Measurements from ENCODE around the gene PSMD7.
"Not testable (repeated sequence)": the region's sequence is repeated elsewhere in the genome, so short reads cannot be mapped to it uniquely, and the experiment has no call there.

PSMD7 gene

DNA sequence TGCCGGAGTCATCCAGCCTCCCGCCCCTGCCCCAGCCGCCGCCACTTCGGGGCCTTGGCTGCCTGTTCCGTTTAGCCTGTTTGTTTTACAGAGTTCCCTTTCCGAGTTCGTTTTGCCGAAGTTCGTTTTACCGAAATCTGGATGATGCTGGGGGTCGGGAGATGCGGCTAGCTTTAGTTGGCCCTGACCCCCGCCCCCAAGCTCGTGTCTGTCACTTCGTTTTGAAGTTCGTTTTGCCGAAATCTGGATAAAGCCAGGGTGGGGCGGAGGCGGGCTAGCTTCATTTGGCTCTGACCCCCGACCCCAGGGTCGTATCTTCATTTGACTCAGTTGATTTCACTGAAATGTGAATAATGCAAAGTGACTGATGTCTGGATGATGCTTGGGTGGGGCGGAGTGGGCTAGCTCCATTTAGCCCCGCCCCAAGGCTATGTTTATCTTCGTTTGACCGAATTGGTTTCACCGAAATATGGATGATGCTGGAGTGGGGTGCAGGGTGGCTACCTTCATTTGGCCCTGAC lies 591 bp downstream of the PSMD7 start:
- DNase-seq (ENCODE audit: low spot score): no peak

DNA sequence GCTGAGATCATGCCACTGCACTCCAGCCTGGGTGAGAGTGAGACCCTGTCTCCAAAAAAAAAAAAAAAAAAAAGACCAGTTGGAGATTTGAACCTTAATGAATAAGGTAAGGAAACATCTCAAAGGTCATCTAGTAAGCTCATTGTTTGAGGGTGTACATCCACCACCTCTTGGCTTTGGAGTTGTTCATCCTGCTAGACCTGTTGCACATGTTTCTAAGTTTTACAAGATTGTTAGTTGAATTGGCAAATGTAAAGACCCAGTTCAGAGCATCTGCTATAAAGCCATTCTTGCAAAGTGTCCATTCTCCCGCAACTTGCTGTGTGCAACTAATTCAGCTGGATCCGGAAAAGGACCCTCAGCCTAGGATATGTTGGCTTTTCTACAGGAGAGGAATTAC lies 1.5 kb downstream of the PSMD7 start:
- DNase-seq (ENCODE audit: low spot score): no peak

DNA sequence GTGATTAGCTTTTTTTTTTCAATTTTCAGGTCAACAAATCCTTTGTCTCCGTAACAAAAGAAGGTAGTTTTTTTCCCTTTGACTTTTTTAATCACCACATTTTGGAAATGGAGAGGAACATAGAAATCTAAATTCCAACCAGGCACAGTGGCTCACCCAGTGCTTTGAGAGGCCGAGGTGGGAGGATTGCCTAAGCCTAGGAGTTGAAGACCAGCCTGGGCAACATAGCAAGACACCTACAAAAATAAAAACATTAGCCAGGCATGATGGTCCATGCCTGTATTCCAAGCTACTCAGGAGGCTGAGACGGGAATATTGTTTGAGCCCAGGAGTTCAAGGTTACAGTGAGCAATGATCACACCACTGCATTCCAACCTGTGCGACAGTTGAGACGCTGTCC lies 5.7 kb downstream of the PSMD7 start:
- DNase-seq (ENCODE audit: low spot score): no peak

DNA sequence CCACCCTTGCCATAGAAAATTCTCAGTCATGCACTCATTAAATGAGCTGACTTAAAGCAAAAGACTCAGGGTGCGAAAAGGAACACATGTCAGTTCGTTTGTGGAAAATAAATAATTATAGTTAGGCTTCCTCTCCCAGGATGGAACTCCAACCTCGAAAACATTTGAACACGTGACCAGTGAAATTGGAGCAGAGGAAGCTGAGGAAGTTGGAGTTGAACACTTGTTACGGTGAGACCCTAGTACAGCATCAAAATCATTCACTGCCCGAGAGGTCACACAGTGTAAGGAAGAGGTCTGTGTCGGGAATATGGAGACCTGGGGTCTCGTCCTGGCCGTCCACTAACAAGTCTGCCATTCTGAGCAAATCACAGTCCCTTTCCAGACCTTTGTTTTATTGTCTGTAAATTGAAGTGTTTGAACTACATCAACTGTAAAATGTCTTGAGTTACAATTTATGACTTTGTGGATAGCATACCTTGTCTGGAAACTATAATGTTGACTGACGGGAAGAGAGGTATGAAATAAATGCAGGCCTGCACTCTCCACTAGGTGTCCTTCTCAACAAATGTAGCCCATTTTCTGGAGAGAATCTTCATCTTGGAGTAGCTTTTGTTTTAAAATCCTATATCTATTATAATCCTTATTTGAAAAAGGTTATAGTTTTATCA lies 7.7 kb downstream of the PSMD7 start:
- DNase-seq (ENCODE audit: low spot score): no peak

DNA sequence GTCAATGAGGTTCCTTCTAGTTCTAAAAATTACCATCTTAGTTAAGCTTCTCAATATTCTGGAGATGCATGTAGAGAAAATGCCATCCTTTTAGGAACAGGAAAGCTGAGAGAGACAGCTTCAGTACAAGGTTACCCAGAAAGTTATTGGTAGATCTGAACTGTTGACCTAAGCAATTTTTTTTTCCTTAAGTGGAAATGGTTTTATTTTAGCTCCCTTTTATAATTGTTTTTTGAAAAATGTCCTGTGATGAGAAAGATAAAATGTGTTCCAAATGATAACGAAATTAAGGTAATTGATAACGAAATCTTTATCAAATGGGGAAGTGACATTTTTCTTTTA lies 8.2 kb downstream of the PSMD7 start:
- no peak for DNase-seq (ENCODE audit: low spot score)

DNA sequence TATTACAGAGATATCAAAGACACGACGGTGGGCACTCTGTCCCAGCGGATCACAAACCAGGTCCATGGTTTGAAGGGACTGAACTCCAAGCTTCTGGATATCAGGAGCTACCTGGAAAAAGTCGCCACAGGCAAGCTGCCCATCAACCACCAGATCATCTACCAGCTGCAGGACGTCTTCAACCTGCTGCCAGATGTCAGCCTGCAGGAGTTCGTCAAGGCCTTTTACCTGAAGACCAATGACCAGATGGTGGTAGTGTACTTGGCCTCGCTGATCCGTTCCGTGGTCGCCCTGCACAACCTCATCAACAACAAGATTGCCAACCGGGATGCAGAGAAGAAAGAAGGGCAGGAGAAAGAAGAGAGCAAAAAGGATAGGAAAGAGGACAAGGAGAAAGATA lies 8.7 kb downstream of the PSMD7 start:
- DNase-seq (ENCODE audit: low spot score): no peak

DNA sequence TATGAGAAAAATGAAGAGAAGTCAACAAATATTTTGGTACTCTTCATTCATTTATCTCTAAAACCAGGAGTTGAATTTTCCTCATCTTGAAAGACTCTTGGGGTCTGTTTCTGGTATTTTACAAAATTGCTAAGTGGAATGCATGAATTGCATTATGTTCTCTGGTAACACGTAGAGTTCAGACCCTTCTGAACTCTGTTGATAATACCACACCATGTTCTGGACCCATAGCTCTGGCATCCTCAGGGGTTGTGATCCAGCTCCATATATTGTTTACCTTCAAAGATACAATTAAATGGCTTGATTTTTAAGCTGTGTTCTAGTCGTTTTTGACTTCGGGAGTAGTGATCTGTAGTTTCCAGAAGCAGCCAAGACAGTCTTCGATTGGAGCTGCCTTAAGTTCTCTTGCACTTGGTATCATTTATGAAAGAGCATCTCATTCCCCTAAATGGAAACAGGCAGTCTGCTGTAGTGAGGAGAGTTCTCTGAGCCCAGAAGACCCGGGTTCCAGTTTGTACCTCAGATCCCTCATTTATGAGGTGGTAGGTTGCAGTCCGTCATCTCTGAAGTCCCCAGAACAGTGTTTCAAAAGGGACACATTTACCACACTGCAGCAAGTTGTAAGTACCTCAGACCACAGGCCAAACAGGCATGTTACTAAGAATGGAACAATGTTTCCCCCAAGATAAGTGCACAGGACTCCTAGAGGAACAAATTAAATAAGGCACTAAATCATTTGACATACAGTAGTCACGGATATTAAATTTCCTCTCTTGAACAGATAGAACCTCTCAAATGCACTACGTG lies 9.6 kb downstream of the PSMD7 start:
- DNase-seq (ENCODE audit: low spot score): no peak

DNA sequence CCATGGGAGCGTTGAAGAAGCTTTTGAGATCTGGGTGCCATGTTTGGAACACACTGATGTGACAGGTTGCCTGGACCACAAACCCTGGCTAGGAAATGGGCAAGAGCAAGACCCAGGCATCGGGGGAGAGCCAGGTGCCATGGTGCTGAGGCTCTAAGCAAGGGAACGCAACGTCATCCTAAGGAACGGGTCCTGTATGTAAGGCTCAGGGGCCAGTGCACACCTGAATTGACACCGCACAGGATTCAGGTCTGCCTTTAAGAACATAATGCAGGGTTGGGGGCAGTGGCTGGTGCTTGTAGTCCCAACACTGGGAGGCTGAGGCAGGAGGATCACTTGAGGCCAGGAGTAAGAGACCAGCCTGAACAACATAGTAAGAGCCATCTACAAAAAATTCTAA lies 10.8 kb downstream of the PSMD7 start:
- no peak for DNase-seq (ENCODE audit: low spot score)

DNA sequence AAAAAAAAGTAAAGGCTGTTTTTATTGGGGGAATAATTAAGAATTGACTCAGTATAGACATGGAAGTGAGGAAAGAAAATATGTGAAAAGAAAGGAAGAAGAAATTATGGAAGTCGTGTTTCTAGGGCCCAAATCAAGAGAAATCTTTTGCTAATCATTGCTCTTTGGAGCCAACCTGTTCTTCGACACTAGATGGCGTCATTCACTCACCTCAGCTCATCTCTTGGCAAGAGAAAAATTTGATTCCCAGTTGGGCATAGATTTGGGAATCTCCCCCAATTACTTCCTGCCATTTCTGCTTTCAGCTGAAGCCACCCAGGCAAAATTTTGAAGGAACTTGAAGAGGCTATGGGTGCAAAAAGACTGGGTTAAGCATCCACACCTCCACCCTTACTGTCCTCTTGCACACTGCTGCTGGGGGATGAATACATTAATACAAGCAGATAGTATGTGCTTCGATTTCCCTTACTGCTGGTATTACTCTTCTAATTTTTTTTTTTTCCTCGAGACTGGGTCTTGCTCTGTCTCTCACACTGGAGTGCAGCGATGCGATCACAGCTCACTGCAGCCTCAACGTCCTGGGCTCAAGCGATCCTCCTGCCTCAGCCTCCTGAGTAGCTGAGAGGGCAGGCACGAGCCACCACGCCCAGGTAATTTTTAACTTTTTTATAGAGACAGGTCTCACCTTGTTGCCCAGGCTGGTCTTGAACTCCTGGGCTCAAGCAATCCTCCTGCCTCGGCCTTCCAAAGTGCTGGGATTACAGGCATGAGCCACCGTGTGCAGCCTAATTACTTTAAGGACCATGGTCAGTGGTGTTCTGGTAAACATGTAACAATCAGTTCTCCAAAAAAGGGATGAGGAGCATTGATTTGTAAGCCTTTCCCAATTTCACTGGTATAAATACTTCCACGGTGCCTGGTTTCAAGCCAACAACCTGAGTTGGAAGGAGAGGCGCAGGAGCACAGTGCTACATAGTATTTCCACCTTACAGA lies 13.5 kb downstream of the PSMD7 start:
- peak; percentile 36 for DNase-seq (ENCODE audit: low spot score)

DNA sequence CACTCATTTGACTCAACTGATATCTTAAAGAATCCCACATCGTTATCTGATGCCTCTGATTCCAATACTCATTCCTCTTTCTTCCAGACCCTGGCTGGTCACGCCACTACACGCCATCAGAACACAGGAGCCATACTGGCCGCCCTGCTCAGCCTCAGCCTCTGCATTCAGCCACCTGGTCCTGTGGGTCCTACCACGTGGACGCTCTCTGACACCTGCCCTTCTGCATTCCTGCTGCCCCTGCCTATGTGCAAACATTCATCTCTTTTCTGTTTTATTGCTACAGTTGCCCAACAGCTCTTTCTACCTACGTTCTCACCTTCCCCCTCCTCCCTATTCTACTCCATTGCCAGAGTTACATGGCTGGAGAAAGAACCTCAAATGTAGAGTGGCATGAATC lies 18.4 kb downstream of the PSMD7 start:
- no peak for DNase-seq (ENCODE audit: low spot score)

DNA sequence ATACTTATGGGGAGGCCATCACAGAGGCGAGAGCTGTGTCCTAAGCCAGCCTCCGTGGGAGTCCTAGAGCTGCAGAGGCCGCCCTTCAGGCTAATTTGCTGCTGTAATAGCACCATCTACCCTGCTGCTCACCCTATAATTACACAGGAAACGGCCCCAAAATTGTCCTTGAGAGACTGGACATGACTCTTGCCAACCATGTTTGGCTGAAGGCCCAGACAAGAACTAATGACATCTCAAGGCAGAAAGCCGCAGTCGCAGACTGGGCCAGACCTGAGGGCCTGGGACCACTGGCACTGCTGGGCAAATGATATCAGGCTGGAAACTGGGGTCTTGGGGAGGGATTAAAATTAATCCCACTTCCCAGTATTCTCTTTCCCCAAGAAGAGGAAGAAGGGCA lies 24.1 kb downstream of the PSMD7 start:
- no peak for DNase-seq (ENCODE audit: low spot score)

DNA sequence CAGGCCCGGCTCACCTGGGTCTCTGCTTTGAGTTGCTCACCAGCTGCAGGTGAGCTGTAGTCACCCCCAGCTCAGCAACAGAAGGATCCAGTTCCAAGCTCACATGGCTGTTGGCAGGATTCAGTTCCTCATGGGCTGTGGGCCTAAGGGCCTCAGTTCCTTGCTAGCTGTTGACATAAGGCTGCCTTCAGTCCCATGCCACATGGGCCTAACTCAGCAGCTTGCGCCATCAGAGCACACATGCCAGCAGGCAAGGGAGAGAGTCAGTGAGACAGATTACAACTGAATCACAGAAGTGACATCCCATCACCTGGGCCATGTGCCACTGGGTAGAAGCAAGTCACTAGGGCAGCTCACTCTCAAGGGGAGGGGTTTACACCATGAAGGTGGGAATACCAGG lies 24.7 kb downstream of the PSMD7 start:
- no peak for DNase-seq (ENCODE audit: low spot score)

DNA sequence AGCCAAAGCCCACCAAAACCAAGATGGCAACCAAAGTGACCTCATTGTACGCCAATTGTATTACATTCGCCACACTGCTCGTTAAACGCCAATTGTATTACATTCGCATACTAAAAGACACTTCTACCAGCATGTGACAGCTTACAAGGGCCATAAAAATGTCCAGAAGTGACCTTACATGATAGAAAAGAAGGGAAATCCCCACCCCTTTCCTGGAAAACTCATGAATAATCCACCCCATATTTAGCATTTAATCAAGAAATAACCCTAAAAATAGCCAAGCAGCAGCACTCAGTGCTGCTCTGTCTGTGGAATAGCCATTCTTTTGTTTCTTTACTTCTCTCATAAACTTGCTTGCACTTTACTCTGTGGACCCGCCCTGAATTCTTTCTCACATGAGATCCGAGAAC lies 25.7 kb downstream of the PSMD7 start:
- no peak for DNase-seq (ENCODE audit: low spot score)

DNA sequence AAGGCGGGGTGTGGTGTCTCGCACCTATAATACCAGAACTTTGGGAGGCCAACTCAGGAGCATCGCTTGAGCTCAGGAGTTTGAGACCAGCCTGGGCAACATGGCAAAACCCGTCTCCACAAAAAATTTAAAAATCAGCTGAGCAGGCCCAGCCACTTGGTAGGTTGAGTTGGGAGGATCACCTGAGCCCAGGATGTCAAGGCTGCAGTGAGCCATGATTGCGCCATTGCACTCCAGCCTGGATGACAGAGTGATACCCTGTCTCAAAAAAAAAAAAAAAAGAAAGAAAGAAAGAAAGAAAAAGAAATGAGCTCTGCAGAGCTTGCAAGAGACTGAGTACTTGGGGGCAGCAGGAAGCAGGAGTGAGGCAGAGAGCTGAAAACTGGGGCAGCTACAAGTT lies 28.2 kb downstream of the PSMD7 start:
- DNase-seq (ENCODE audit: low spot score): not testable (repeated sequence)

DNA sequence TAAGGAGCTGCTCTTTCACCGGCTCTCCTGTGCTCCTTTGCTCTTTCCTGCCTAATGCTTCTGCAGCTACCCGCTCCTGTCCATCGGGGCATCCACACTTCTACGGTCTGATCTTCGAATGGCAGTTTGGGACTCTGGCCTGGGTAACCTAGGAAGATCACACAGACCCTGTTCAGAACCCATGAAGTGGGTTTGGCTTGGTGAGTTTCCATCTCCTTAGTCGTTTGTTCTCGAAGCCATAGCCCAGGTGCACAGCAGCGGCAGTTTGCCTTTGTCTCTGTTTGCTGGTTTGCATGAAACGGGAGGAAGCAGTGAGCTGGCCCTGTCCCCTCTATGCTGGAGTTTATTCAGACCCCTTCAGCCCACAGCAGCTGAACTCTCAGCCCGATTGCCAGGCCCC lies 29.0 kb downstream of the PSMD7 start:
- no peak for DNase-seq (ENCODE audit: low spot score)

DNA sequence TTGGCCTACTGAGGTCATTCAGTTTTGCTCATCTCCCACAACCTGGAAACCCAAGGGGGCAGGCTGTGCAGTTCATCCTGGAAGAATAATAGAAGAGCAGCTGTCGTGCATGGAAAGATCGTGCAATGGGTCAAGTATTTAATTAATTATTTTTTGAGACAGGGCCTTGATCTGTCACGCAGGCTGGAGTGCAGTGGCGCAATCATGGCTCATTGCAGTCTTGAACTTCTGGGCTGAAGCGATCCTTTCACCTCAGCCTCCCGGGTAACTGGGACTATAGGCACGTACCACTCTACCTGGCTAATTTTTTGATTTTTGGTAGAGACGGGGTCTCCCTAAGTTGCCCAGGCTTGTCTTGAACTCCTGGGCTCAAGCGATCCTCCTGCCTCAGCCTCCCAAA lies 31.7 kb downstream of the PSMD7 start:
- not testable (repeated sequence) for DNase-seq (ENCODE audit: low spot score)

DNA sequence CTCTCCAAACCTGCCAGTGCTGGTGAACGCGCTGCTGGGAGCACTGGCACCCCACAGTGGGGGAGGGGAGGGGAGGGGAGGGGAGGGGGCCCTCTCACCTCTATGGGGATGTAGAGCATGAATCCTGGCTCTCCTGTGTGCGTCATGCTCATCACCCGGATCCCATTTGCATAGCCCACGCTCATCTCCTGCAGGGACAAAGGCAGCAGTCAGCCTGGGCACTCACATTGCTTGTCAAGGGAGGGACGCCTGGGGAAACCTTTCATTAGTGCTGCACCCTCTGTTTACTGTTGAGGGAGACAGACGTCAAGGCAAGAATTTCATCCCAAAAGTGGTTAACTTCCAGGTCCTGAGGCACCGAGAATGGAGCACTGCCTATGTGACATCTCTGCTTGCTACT lies 35.9 kb downstream of the PSMD7 start:
- DNase-seq (ENCODE audit: low spot score): not testable (repeated sequence)

DNA sequence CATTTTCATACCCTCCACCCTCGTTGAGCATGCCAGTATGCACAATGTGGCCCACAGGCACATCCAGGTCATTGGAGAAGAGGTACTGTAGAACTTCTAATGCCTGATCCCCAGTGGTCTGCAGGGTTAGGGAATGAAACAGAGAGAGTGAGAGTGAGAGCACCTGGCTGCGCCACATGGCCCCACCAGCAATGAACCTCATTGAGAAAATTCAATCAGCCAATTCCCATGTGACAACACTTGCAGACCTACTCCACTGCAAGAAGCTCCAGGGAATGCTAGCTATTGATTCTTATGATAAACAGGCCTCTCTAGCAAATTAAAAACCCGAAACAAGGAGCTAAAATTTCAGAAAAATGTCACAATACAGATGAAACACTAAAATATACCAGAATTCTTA lies 40.9 kb downstream of the PSMD7 start:
- not testable (repeated sequence) for DNase-seq (ENCODE audit: low spot score)

DNA sequence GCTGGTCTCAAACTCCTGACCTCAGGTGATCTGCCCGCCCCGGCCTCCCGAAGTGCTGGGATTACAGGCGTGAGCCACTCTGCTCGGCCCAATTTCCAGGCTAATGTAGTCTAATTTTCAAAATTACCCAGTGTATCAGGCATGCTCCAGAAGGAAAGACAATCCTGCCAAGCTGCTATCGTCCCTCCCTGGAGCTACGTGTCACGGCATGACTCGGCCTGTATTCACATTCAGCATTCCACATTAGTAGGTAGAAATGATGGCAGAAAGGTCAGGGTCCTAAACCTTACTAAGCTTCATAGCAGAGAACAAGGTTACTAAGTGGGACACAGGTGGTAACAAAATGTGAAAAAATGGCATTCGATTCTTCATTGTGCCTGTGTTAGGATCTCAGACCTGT lies 42.6 kb downstream of the PSMD7 start:
- DNase-seq (ENCODE audit: low spot score): not testable (repeated sequence)

DNA sequence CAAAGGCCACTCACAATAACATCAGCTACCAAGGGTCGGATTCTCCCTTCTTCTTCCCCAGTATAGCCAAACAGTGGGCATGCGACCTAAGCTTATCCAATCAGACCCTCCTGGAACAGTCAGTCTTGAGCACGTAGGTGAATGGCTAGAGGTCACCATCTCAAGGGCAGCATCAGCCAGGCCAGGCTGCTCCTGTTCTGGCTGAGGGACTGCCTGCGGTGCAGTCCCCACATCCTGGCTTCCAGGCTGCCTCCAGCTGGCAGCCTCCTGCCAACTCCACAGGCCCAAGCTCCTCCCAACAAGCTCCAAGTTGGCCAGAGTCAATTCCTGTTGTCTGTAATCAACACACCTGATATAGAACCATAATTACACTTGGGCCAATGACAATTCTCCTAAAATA lies 56.4 kb downstream of the PSMD7 start:
- DNase-seq (ENCODE audit: low spot score): not testable (repeated sequence)

Data from putamen (tissue), 1 donor.